Measurements from ENCODE around the gene ADI1. TPM values are rescaled to one million over a fixed set of nuclear protein-coding genes. Genes with fewer than 3 reads are reported as not detected.

Gene ADI1
- total RNA-seq, 1 donor, result 66.5 TPM

GRCh38 chr2:3481736-3482362 is 37.5 kb downstream of the ADI1 start:
- H3K4me3 ChIP-seq (ENCODE audit: low read depth, low read length), result no peak overlapping the region
- no peak for DNase-seq (ENCODE audit: low read depth)
- TF ChIP-seq CTCF (IDR thresholded peaks at IDR 0.05; ENCODE audit: insufficient read depth, low read depth, low read length), result no peak

GRCh38 chr2:3481011-3481400 is 38.3 kb downstream of the ADI1 start:
- no peak overlapping the region for H3K4me3 ChIP-seq (ENCODE audit: low read depth, low read length)
- DNase-seq (ENCODE audit: low read depth), result no peak
- TF ChIP-seq CTCF (IDR thresholded peaks at IDR 0.05; ENCODE audit: insufficient read depth, low read depth, low read length), result no peak

- no peak for DNase-seq (ENCODE audit: low read depth)
- no peak overlapping the region for H3K4me3 ChIP-seq (ENCODE audit: low read depth, low read length)
- no peak for TF ChIP-seq CTCF (IDR thresholded peaks at IDR 0.05; ENCODE audit: insufficient read depth, low read depth, low read length)
These were observed 38.9 kb downstream of the ADI1 start for GRCh38 chr2:3480352-3481010.

- no peak overlapping the region for H3K4me3 ChIP-seq (ENCODE audit: low read depth, low read length)
- DNase-seq (ENCODE audit: low read depth), result no peak
These were observed 39.7 kb downstream of the ADI1 start for GRCh38 chr2:3479430-3480320.

GRCh38 chr2:3478846-3479385 is 40.4 kb downstream of the ADI1 start:
- no peak for DNase-seq (ENCODE audit: low read depth)
- no peak for TF ChIP-seq CTCF (IDR thresholded peaks at IDR 0.05; ENCODE audit: insufficient read depth, low read depth, low read length)
- no peak overlapping the region for H3K4me3 ChIP-seq (ENCODE audit: low read depth, low read length)

More at GRCh38 chr2:3479430-3480320, 39.7 kb downstream of the ADI1 start:
- TF ChIP-seq CTCF (IDR thresholded peaks at IDR 0.05; ENCODE audit: insufficient read depth, low read depth, low read length), result no peak

GRCh38 chr2:3476985-3477327 is 42.4 kb downstream of the ADI1 start:
- DNase-seq (ENCODE audit: low read depth), result no peak
- H3K4me3 ChIP-seq (ENCODE audit: low read depth, low read length), result no peak overlapping the region
- no peak for TF ChIP-seq CTCF (IDR thresholded peaks at IDR 0.05; ENCODE audit: insufficient read depth, low read depth, low read length)

All from fibroblast of villous mesenchyme (primary cell).